Fibroblast of gingiva (primary cell): ENCODE data around the gene DCDC1.

Experiments used
- DNase-seq: peaks from one replicate; pipeline ENCODE4 v3.0.0-alpha.2; 2011; ENCODE audit warnings: low read depth

Gene DCDC1

DNA sequence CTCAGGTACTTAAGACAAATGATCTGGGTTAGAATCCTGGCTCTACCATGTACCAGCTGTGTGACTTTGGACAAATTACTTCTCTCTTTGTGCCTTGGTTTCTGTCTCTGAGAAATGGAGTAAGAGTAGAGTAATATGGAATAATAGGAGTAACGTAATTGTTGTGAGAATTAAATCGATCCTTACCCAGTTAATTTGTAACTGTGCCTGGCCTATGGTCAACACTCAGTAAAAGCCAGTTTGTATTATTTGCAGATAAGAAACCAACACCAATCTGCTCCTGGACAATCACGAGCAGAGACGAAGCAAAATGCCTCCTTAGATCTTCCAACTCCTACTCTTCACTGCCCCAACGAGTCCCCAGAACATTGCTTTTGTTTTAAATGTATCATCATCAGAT lies 266.7 kb downstream of the DCDC1 start:
- no peak for DNase-seq

- DNase-seq: no peak
These were observed 267.2 kb downstream of the DCDC1 start for GRCh38 chr11:31102316-31102715.

GRCh38 chr11:31096191-31096805 lies 273.2 kb downstream of the DCDC1 start:
- no peak for DNase-seq

DNA sequence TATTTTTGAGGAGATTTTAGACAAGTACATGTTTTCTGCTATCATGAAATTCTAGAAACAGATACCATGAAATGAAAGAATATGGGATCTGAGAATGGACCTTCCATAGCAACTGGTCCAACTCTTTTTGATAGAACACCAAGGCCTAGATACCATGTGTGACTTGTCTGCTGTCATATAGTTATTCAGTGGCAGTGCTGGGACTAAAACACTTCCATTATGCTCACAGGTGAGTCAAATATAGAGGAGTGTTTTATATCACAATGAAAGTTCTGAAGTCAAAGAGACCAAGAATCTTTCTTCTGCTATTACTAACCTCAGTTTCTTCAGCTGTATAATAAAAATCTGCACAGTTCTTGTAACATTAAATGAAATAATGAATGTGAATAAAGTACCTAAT lies 276.9 kb downstream of the DCDC1 start:
- no peak for DNase-seq

- no peak for DNase-seq
These were observed 280.4 kb downstream of the DCDC1 start for GRCh38 chr11:31089117-31089516.

DNA sequence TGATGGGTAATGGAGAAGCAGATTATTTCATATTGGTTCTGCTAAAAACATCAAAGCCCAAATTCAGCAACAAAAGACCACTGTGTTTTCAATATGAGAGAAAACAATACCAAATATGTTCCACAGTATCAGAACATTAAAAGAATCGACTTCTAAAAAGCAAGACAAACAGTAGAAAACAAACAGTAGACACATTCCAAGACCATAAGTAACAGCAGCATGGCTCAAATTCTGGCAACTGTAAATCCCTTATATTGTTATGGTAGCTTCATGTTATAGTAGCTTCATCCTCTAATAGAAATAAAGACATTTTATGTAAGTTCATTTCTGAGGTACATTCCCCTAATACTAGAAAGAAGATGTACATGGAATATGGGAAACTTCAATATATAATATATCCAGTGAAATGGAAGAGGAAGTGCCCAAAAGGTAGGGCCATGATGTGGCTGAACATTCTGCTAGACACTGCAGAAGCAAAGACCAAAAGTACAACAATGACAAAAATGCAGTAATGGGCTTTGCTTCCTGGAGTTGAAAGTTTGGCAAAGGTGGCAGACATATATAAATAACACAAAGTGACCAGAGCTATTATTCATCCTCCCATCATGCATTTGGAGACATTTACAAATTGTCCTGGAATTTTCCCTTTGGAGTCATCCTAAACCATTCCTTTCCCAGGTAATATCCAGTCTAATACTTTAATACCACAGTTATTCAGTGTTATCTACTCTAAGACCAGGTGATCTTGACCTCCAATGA lies 299.9 kb downstream of the DCDC1 start:
- DNase-seq: no peak

DNA sequence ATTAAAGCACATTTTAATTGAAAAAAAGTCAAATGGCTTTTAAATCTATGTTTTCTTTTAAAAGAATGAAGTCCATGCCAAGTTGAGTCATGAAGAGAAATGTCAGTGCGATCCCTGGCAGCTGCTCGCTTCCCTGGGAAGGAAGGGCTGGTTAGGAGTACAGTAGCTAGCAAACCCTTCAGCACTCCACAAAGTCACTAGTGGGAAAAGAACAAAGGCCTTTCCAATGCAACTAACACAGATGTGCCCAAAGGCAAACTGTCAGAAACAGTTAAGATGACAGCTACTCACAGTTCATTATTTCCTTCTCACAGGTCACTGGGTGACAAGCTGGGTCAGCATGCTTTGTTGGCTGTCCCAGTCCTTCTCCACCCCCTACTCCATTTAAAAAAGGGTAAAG lies 308.7 kb downstream of the DCDC1 start:
- DNase-seq: no peak

GRCh38 chr11:31059529-31059928 lies 310.0 kb downstream of the DCDC1 start:
- DNase-seq: no peak

DNA sequence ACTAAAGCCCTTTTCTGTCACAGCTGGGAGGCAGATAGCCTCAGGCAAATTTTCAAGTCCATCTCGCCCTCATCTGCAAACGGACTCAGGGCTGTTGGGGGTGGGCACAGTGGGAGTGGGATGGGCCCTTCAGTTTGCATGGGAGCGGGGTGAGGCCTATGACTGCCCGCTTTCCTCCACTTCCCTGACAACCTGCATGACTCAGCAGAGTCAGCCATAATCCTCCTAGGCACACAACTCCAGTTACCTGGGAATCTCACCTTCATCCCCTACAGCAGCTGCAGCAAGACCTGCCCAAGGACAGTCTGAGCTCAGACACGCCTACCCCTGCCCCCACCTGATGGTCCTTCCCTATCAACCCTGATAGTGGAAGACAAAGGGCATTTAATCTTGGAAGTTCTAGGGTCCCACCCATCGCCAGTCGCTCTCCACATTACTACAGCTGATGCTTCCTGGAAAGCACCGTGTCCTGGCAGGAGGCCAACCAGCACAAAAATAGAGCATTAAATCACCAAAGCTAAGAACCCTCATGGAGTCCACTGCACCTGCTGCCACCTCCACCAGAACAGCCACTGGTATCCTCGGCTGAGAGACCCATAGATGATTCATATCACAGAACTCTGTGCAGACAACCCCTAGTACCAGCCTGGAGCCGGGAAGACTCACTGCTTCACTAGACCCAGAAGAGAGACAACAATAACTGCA lies 319.3 kb downstream of the DCDC1 start:
- no peak for DNase-seq

DNA sequence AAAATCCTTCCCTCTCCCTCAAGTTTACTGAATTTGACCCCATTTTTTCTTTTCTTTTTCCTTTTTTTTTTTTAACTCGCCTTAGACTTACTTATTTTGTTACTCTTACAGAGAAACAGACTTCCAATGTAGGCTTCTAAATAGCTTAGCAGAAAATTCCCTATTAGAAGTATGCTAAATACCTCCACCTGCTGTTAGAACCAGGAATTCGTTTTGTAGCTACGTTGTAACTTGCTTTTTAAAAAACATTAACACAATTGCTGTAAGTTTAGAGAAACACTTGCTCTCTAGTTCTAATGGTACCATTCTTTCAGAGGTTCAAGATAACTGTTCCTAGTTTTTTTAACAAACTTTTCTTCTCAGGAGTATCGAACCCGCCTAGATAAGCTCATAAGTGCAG lies 324.2 kb downstream of the DCDC1 start:
- no peak for DNase-seq

DNA sequence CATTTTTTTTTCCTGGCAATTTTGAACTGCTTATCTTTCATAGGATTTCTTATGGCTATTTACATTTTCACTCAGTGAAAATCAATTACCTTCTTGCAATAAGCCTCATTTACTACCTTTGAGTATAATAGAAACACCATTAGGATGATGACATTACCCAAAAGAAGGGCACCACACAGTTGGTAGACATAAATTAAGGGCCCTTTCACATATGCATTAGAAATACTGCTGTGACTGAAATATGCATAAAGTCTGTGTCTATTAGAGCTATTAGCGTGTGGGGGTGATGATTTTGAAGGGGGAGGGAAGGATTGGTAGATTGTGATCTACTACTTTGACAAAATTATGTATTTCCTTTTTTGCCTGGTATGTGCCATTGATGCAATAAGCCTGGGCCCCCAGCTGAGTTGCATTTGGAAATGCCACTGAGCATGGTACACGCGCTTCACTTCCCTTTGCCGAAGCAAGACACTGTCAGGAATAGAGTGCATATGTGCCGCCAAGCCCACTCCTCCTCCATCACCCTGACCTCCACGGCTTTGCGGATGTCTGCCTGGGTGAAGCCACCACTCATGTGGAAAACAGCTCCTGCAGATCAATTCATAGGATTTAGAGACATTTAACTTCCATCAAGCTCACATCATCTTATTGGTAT lies 339.3 kb downstream of the DCDC1 start:
- DNase-seq: no peak

DNA sequence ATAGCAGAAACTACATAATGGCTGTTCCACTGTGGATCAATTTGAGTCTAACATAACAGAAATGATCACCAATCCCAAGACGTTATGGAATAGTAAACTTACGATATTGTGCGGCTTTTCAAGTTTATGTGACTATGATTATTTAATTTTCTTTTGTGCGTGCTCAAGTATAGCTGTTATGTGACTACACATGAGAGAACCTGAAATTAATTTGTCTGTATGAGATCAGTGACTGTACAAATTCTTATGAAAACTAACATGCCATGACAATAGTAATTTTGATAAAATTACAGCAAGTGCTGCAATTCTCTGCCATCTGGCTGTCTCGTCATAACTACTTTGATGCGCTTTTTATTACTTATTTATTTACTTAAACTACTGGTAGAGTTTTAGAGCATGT lies 343.2 kb downstream of the DCDC1 start:
- DNase-seq: no peak

- no peak for DNase-seq
These were observed 347.5 kb downstream of the DCDC1 start for GRCh38 chr11:31022080-31022479.

DNA sequence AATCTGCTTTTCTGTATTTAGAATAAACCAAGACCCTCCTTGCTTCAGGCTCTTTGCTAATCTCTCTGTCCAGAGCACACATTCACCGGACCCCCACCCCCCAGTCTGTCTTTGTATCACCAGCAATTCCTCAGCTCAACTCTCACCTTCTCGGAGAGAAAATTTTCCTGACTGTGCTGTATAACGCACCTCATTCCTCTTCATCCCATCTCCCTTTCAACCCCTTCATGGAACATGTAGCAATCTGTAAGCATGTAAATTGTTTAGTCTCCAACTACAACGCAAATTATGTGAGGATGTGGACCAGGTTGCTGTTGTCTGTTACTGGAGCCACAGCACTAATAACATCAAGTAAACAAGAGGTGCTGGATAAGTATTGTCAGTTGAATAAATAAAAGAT lies 349.8 kb downstream of the DCDC1 start:
- no peak for DNase-seq

DNA sequence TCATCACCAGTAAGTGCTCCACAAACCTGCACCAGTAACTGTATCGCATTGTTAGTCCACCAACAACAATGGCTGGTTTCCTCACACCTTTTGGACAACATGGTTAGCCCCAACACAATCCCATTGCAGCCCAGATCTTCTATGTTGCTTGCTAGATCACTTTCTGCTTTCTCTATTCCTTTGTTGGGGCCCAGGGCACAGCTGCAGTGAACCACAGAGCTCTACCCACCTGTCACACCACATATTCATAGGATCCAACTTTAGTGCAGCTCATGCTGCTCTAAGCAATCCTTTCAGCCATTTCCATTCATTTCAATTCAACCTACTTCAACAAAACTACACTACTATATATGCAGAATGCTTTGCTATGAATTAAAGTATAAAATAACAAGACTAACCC lies 364.3 kb downstream of the DCDC1 start:
- DNase-seq: no peak

DNA sequence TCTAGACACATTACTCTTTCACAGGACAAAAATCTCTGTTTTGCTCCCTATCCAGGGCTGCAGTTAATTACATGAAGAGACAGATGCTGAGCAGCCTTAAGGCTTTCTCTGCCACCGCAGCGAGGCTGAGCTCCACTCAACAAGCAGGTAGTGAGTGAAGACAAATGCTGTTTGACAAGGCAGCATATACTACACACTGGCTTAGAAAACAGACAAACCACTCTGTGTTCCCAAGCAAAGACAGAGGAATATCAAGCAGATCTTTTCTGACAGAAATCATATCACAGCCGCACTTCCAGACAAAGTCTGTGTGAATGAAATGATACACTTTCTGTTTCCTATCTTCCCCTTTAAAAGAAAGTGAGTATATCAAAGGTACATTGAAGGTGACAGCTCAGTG lies 368.1 kb downstream of the DCDC1 start:
- no peak for DNase-seq

DNA sequence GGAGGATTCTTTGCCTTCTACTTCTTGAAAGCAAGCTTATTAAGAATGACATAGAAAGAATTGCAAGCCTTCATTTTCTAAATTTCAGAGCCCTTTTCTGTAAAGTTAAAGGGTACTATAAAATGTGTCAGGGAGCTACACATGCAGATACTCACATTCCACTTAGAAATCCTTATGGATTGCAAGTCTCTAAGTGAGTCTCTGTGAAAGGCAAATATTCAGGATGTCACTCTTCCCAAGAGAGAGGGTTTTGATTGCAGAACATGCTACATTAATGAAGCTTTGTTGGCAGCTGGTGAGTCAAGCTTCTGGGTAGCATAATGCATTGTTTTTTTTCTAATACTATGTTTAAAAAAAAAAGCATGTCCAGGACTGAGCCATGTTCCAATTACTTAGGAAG lies 369.2 kb downstream of the DCDC1 start:
- no peak for DNase-seq

DNA sequence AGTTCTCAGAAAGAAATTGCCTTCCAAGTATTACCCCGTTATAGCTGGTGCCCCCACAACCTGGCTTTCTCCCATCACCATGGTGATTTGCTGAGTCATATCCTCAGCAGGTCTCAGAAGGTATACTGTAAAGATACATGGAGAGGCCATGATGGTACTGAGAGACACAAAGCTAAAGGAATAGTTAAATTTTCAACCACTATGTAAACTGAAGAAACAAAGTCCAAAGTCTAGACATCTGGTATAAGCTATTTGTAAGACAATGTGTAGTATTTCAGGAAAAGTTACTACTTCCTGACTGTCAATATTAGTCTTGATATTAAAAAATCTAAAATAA lies 377.1 kb downstream of the DCDC1 start:
- no peak for DNase-seq

- no peak for DNase-seq
These were observed 377.6 kb downstream of the DCDC1 start for GRCh38 chr11:30991802-30992512.

DNA sequence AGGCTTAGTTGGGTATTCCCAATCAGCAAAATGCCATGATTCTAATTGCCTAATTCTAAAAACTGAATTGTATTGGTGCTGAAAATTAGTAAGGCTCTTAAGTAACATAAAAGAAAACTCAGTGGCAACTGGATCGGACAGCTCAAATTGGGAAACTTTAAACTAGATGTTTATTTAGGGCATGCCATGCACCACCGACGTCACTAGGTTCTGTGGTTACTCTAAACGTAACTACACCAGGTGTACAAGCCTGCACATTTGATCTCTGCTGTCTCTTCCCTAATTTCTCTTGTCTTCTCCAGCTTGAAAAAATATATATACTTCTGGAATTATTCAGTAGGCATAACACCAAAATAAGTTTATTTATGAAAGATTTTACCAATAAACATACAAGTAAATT lies 378.2 kb downstream of the DCDC1 start:
- no peak for DNase-seq

DNA sequence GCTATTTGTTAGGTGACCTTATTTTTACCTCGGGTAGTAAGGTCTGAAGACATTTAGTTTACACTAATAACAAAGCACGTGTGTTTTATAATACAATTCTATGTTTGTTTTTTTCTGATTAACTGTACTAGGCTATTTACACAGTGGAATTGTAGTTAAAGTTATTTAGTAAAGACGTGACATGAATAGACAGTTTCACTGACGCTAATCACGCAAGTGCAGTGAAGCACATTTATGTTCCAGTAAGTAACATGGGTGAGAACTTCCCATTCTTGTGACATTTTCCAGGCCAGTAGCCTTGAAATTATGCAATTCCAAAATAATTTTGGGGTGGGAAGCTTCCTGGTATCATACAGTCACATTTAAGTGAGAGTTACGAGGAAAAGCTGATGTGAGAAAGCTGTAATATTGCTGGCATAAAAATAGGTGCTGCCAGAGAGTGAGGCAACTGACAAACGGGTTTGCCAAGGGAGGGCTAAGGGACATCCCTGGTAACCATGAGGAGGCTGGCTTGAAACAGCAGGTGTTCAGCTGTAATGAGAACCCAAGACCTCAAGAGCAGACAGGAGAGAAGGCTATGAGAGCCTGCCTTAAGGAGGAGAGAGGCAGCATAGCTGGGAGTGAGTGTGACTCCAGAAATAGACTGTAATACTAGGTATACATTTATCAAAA lies 378.8 kb downstream of the DCDC1 start:
- DNase-seq: no peak

DNA sequence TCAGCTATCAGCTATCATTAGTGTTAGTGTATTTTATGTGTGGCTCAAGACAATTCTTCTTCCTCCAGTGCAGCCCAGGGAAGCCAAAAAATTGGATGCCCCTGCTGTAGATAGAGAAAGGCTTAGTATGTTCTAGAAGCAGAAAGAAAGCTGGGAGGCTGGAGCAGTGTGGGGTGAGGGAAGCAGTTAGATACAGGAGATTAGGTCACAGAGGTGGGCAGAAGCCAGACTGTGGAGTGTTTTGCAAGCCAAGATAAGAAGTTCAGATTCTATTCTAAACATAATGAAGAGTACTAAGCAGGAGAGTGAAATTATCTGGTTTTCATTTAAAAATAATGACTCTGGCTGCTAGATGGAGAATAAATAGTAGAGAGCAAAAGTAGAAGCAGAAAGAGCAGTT lies 381.7 kb downstream of the DCDC1 start:
- DNase-seq: no peak
